HK-2 (cell line): ENCODE measurements around the gene CCT6B.

Experiments
- DNase-seq: peaks from one replicate; pipeline ENCODE4 v3.0.0-alpha.2; 2018; ENCODE audit not compliant: unreplicated experiment

CCT6B gene

DNA sequence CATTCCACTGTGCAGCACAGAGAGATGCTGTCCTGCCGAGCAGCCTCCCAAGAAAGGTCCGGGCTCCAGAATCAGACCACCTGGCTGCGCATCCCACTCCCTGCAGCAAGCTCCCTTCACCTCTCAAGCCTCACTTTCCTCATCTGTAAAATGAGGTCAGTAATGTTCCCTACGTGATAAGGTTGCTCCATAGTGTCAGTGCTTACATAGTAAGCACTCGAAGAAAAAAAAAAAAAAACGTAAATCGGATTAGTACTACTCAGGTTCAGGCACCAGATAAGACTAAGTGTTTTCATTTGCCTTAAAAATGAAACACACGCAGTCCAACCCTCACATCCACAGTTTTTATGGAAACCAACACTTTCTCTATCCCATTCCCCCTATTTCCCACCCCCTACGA lies 76.7 kb downstream of the CCT6B start:
- DNase-seq, result no peak

DNA sequence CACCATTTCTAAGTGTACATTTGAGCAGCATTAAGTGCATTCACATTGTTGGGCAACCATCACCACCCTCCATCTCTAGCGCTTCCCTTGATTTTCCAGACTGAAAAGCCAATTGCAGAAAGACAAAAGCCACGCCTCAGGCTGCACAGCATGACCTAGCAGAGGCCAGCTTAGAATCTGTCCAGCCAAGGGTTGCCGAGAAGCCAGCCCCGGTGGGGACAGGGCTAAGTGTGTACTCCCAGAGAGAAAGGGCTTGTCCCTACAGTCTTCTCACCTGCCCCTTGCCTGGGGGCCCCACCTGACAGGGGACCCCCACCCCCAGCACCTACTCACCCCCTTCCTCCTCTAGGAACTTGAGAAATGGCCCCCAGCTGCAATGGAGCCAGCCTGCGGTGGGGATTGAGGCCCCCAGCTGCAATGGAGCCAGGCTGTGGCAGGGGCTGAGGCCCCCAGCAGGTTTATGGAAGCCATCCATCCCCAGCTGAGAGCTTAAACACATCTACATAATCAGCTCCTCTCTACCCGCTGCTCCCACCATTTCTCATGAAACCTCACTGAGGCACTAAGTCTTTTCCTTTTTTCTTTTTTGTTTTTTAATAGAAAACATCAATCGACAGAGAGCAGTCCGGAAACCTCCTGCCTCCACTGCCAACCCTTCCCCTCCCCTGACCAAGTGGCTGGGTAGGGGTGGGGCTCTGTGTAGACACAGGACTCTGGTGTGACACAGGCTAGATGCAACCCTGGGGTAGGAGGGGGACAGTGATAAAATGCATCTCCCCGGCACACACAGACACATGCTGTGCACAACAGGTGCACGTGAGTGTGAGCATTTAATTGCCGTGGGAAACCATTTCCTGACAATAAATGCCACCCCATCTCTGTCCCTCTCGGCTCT lies 77.9 kb downstream of the CCT6B start:
- no peak for DNase-seq

DNA sequence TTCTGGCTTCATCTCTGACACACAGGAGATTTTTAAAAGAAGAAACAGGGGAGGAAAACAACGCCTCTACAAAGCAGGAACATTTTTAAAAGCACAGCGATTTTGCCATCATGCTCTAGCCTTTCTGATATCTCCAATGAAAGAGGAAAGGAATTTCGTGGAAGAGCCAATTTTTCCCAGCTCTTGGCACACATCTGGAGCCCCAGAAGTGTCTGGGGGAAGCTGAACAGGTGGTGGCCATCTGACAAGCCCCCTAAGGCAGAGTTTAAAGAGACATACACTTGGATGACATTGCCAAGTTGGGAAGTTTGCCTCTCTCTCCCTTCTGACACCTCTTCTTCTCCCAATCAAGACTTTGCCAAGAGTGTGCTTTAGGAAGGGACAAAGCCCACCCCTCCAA lies 82.1 kb downstream of the CCT6B start:
- DNase-seq, result no peak
